ENCODE results near the gene BCL6.

BCL6 gene

DNA sequence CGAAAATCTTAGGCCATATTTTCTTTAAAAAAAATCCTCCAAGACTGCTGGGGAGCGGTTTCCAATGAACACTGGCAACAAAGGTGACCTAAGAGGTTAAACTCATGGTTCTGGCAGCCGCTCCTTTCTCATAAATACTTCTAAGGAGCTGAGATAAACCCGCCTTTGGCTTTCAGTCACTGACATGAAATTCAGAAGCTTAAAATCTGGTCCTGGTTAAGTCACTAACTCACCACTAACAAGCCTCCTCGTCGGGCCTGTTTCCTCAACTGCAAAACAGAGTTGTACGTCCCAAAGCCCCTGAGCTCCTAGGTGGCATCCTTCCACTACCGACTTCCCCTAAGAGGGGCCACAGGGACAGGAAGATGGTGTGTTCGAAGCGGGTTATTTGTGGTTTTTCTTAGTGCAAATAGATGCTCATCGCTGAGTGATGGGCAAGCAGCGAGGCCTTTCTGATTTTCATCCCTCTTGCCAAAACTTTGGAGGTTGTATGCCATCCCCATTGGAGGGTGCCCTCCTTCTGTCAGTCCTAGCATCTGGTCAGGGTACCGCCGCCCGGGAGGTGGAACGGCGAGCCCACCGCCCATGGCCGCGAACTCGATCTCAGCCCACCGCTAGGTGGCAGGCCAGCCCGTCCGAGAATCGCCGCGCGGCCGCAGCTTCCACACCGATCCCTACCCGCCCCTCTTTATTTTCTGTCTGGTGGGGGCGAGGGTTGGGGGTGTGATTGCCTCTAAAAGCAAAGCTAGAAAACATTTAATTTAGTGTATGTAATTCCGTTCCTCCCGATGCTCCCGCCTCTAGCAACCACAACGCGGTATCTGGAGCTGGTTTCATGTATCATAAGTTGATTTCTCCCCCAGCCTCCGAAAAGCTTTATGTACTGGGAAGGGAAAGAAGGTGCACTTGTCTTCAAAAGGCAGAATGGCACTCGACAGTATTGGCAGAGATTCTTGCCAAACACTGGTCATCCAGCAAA is 4.6 kb downstream of the BCL6 start:
- H3K4me3 ChIP-seq (ENCODE audit: low read depth, low read length) = peak overlapping the region; percentile 82
- no peak for DNase-seq (ENCODE audit: low read depth)

DNA sequence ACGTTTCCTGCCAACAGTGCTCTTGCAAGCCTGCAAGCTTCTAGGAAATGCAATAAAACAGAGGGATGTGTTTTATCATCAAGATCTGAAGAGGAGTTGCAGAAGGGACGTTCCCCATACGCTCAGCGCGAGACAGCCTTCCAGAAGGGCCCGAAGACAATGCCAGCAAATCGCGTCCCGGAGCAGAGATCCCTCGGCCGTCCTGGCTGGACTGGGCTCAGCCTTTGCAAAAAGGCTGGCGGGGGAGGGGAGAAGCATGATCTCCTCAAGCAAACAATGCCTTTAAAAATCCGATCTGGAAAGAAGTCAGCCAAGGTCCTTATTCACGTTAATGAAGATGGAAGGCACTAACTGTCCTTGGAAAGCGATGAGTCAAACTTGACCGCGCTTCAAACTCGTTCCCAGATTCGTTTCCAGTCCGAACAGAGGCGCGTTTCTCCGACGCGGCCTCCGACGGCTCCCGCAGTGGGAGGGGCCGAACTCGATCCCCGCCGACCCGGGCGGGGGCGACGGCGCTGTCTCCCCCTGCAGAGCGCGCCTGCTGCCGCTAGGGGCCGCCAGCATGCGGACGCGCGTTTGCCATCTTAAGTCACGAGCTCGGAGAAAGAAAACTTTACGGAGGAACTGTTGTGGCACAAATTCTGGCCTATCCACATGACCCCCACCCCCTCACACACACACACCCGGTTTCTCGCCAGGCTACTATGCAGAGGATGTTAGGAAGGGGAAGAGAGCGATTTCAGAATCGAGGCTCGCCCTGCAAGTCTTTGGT is 5.5 kb downstream of the BCL6 start:
- peak overlapping the region; percentile 82 for H3K4me3 ChIP-seq (ENCODE audit: low read depth, low read length)
- DNase-seq (ENCODE audit: low read depth) = peak; percentile 94

DNA sequence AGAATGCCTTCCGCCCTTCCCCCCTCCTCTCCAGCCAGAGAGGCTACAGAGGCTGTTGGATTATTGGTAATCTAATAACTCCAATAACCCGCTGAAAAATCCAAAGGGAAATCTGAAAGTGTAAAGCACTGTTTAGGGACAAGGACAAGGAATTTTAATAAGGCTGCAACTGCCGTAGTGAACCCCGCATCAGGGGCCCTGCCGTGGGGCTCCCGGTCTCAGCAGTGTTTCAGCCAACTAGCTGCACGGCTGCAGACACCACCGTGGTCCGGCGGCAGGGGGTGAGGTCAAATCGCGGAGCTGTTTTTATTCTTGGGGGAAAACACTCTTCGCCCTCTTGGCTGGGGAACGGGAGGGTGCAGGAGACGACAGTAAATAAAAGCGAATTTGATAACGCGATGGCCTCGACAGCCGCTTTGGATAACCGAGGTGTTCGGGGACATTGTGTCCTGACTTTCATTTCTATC is 6.1 kb downstream of the BCL6 start:
- no peak for DNase-seq (ENCODE audit: low read depth)

GRCh38 chr3:187738331-187739093 is 6.8 kb downstream of the BCL6 start:
- DNase-seq (ENCODE audit: low read depth) = no peak

More for the DNA sequence above, 6.1 kb downstream of the BCL6 start:
- H3K4me3 ChIP-seq (ENCODE audit: low read depth, low read length) = peak overlapping the region; percentile 82

DNA sequence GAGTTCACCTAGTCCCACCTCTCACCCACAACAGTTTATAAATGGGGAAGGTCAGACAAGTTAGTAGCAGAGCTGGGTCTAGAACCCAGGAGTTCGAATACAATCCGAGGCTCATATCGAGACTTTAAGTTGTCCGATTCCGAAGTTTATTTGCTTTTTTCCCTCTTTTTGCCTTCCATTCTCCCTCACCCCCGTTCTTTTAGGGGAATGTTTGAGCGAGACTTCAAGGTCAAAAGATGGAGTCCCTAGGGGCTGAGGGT is 7.3 kb downstream of the BCL6 start:
- H3K4me3 ChIP-seq (ENCODE audit: low read depth, low read length) = peak overlapping the region; percentile 82
- no peak for DNase-seq (ENCODE audit: low read depth)

More at GRCh38 chr3:187738331-187739093, 6.8 kb downstream of the BCL6 start:
- H3K4me3 ChIP-seq (ENCODE audit: low read depth, low read length) = peak overlapping the region; percentile 82

GRCh38 chr3:187737368-187738070 is 7.7 kb downstream of the BCL6 start:
- peak overlapping the region; percentile 82 for H3K4me3 ChIP-seq (ENCODE audit: low read depth, low read length)
- no peak for DNase-seq (ENCODE audit: low read depth)

- peak overlapping the region; percentile 82 for H3K4me3 ChIP-seq (ENCODE audit: low read depth, low read length)
- no peak for DNase-seq (ENCODE audit: low read depth)
Measured at GRCh38 chr3:187737006-187737367, 8.3 kb downstream of the BCL6 start.

- DNase-seq (ENCODE audit: low read depth) = no peak
- no peak overlapping the region for H3K4me3 ChIP-seq (ENCODE audit: low read depth, low read length)
Measured at GRCh38 chr3:187736418-187736871, 8.8 kb downstream of the BCL6 start.

DNA sequence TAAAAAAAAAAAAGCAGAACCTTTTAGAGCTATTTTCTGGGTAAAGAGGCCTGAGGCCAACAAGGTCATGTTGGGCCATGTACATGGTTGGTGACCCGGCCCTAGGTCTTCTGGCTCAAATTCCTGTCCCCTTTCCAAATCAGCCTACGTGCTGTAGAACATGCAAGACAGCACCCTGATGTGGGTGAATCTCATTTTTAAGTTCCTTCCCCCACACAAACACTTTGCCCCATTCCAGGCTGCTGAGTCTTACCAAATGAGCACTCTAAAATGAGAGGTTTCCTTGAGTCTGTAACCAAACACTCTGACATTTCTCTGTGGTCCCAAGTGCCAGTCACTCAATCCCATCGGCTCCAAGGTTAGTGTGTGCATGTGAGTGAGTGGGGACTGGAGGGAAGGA is 9.4 kb downstream of the BCL6 start:
- no peak overlapping the region for H3K4me3 ChIP-seq (ENCODE audit: low read depth, low read length)
- no peak for DNase-seq (ENCODE audit: low read depth)

GRCh38 chr3:187735383-187735782 is 9.9 kb downstream of the BCL6 start:
- H3K4me3 ChIP-seq (ENCODE audit: low read depth, low read length) = no peak overlapping the region
- DNase-seq (ENCODE audit: low read depth) = no peak

GRCh38 chr3:187734841-187735240 is 10.4 kb downstream of the BCL6 start:
- no peak for DNase-seq (ENCODE audit: low read depth)
- no peak overlapping the region for H3K4me3 ChIP-seq (ENCODE audit: low read depth, low read length)

DNA sequence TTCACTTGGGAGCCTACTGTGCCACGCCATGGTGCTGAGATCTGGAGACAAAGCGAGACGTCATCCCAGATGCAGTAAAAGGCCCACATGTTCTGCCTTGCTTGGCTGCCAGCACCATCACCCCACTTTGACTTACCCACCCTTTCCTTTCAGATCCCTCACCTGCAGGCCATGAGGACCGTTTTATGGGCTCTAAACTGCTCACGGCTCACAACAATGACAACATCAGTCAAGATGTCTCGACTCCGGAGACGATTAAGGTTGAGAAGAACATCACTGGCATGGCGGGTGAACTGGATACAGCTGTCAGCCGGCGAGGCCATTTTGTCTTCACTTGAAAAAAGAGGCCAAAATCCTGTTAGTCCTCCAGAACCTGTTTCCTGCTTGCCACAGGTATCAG is 11.9 kb downstream of the BCL6 start:
- H3K4me3 ChIP-seq (ENCODE audit: low read depth, low read length) = no peak overlapping the region
- DNase-seq (ENCODE audit: low read depth) = no peak

DNA sequence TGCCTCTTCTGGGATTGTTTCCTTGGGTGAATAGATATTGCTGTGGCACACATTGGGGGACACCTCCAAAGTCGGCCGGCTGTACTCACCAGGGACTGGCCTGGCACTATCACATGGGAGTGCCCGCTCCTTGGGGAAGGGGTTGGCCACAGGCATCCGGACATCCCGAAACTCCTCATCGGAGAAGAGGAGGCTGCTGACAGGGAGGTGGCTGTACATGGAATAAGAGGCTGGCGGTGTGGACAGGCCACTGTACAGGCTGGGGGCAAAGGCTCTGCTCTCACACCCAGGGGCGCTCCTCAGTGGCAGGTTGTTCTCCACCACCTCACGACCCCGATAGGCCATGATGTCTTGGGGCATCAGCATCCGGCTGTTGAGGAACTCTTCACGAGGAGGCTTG is 15.7 kb downstream of the BCL6 start:
- DNase-seq (ENCODE audit: low read depth) = no peak

DNA sequence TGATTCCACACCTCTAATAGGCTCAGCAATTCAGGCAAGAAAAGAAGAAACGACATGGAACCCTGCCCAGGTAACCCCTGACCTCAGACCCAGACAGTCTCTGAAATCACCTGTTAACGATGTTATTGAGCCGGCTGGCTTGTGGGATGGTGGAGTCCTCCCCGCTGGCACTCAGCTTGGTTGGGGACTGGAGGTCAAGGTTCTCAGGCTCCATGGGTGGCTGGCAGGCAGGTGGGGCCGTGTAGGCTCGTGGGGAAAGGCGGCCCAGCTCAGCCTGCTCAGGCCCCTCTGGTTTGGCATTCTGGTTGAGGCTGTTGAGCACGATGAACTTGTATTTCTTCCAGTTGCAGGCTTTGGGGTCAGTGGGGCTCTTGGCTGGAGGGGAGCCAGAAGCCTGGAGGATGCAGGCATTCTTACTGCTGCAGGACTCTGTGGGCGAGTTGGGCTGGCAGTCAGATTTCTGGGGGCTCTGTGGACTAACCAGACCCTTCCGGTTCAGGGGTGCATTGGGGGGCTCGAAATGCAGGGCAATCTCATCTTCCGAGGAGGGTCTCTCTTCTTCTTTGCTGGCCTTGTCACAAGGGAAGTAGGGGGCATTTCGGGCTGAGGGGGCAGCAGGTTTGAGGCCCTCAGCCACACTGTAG is 16.2 kb downstream of the BCL6 start:
- no peak for DNase-seq (ENCODE audit: low read depth)
- H3K4me3 ChIP-seq (ENCODE audit: low read depth, low read length) = no peak overlapping the region

More for the DNA sequence above, 15.7 kb downstream of the BCL6 start:
- H3K4me3 ChIP-seq (ENCODE audit: low read depth, low read length) = no peak overlapping the region

- DNase-seq (ENCODE audit: low read depth) = no peak
- H3K4me3 ChIP-seq (ENCODE audit: low read depth, low read length) = no peak overlapping the region
Measured at GRCh38 chr3:187728248-187728647, 17.0 kb downstream of the BCL6 start.

DNA sequence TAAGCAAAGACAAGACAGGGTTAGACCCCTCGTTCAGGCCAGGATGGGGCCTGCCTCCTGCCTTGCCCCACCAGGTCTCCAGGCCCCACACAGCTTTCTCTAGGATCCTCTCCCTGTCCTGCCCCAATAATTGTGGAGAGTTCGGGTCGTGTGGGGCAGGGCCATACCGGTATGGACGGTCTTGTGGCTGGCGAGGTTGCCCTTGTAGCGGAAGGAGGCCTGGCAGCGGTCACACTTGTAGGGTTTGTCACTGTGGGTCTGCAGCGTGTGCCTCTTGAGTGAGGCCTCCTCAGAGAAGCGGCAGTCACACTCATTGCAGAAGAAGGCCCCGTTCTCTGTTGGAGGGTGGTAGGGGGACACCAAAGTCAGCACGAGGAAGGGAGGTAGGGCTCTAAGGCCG is 18.7 kb downstream of the BCL6 start:
- DNase-seq (ENCODE audit: low read depth) = no peak

DNA sequence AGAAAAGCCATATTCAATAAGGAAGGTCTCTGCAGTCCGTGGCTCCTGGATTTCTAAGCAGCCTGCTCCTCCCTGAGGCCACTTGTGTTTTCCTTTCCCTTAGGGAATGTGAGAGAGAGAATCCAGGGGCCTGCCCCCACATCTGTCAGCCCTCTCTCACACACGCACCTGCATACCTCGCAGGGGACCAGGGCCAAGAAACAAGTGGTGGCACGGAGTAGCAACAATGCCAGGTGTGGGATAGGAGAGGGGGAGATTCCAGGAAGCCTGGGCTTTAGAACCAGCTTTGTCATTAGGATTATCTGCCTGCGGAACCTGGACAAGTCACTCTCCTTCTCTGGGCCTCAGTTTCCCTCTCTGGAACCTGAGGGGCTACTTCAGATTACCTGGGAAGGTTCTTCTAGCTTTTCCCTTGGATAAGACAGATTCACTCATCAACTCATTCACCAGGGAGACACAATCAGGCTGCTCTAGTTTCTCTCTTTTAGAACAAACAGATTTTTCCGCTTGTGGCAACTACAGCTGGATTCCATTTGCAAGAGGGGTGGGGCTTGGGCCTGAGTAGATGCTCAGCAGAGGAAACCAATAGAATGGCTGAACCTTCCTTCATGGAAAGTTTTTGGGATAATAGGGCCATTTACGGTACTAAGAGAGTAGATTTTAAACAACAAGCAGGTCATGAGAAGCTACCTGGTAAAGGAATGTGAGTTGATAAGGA is 19.5 kb downstream of the BCL6 start:
- no peak for DNase-seq (ENCODE audit: low read depth)
- no peak overlapping the region for H3K4me3 ChIP-seq (ENCODE audit: low read depth, low read length)

More for the DNA sequence above, 18.7 kb downstream of the BCL6 start:
- no peak overlapping the region for H3K4me3 ChIP-seq (ENCODE audit: low read depth, low read length)

DNA sequence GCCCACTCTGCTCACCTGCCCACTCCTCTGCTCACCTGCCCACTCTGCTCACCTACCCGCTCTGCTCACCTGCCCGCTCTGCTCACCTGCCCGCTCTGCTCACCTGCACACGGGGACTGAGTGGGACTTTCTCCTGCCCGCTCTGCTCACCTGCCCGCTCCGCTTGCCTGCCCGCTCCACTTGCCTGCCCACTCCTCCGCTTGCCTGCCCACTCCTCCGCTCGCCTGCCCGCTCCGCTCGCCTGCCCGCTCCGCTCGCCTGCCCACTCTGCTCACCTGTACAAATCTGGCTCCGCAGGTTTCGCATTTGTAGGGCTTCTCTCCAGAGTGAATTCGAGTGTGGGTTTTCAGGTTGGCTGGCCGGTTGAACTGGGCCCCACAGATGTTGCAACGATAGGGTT is 20.0 kb downstream of the BCL6 start:
- no peak overlapping the region for H3K4me3 ChIP-seq (ENCODE audit: low read depth, low read length)

More for the DNA sequence above, 20.0 kb downstream of the BCL6 start:
- no peak for DNase-seq (ENCODE audit: low read depth)

Data from skeletal muscle cell (primary cell).